ENCODE data around the gene PIWIL4.

The PIWIL4 gene

DNA sequence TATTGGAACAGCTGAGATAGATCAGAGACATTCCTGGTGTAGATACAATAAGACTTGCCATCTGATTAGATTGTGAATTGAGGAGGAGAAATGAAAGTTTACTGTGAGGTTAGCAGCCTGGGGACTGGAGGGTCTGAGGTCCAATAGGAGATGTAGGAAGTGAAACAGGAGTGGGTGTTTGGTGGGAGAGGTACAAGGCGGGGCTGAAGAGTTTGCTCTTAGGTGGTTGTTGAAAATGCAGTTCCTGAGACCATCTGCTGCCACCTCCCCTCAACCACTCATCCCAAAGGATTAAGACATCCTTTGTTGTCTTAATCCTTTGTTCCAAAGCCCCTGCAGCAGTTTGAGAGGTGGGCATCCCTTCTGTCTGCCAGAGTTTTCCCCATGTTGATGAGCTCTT is 14.8 kb downstream of the PIWIL4 start:
- Histone ChIP-seq H3K27me3 (ENCODE audit: insufficient read depth, low read length, poor library complexity) (no peaks in the 10 kb centered on the region), H3K9me3 (ENCODE audit: insufficient read depth, low read length, severe bottlenecking) (no peaks in the 10 kb centered on the region), H3K4me2 (ENCODE audit: insufficient read depth, low read length) (no peak overlapping the region), H3K4me1 (ENCODE audit: insufficient read depth, low read length) (no peaks in the 10 kb centered on the region), H4K20me1 (ENCODE audit: insufficient read depth, low read length) (no peaks in the 10 kb centered on the region), H3K9ac (ENCODE audit: low read depth, low read length) (no peak overlapping the region), H3K36me3 (ENCODE audit: insufficient read depth, low read length) (no peaks in the 10 kb centered on the region), H3K4me3 (ENCODE audit: low read depth in 1 of 2, low read length in 2 of 2) (no peak overlapping the region), H3K27ac (ENCODE audit: low read length) (no peak overlapping the region), H2AFZ (ENCODE audit: low read depth, low read length) (no peak overlapping the region), H3K79me2 (ENCODE audit: insufficient read depth, low read length) (no peaks in the 10 kb centered on the region)
- DNase-seq: no peak
- ATAC-seq (ENCODE audit: insufficient read depth, low read depth): no peak
- no peak for TF ChIP-seq EZH2 (IDR thresholded peaks at IDR 0.05; ENCODE audit: borderline replicate concordance, low read depth, low read length, severe bottlenecking)
- TF ChIP-seq, protein P1, sequence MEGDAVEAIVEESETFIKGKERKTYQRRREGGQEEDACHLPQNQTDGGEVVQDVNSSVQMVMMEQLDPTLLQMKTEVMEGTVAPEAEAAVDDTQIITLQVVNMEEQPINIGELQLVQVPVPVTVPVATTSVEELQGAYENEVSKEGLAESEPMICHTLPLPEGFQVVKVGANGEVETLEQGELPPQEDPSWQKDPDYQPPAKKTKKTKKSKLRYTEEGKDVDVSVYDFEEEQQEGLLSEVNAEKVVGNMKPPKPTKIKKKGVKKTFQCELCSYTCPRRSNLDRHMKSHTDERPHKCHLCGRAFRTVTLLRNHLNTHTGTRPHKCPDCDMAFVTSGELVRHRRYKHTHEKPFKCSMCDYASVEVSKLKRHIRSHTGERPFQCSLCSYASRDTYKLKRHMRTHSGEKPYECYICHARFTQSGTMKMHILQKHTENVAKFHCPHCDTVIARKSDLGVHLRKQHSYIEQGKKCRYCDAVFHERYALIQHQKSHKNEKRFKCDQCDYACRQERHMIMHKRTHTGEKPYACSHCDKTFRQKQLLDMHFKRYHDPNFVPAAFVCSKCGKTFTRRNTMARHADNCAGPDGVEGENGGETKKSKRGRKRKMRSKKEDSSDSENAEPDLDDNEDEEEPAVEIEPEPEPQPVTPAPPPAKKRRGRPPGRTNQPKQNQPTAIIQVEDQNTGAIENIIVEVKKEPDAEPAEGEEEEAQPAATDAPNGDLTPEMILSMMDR (IDR thresholded peaks at IDR 0.05; ENCODE audit: borderline replicate concordance, extremely low read depth, low read length, poor library complexity, severe bottlenecking): no peak

DNA sequence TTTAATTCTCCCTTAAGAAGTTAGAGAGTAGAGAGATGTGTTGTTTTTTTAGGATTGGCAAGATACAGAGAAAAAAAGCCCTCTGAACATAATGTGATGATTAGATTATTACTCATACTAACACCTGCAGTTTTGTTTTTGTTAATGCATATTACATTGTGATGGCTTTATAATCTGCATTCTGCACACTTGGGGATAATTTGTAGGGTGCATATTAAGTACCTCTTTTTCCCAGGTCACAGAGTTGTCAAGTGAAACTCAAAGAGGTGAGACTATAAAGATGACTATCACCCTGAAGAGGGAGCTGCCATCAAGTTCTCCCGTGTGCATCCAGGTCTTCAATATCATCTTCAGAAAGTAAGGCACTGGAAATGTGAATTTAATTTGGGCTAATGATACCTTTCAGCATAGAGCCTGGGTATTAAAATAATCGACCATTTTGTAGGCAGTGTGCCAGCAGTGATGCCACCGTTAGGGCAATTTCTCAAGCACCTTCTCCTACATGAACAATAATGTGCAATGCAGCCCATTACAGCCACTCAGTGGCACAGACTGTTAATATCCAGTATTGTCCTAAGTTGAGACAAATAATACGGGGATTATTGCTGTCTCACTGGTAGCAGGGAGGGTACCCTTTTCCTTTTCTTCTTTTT is 16.2 kb downstream of the PIWIL4 start:
- Histone ChIP-seq H3K4me3 (ENCODE audit: low read depth in 1 of 2, low read length in 2 of 2) (no peak overlapping the region), H3K79me2 (ENCODE audit: insufficient read depth, low read length) (no peaks in the 10 kb centered on the region), H3K4me2 (ENCODE audit: insufficient read depth, low read length) (no peak overlapping the region), H3K9ac (ENCODE audit: low read depth, low read length) (no peak overlapping the region), H2AFZ (ENCODE audit: low read depth, low read length) (no peak overlapping the region), H3K9me3 (ENCODE audit: insufficient read depth, low read length, severe bottlenecking) (no peaks in the 10 kb centered on the region), H3K36me3 (ENCODE audit: insufficient read depth, low read length) (no peaks in the 10 kb centered on the region), H4K20me1 (ENCODE audit: insufficient read depth, low read length) (no peaks in the 10 kb centered on the region), H3K27me3 (ENCODE audit: insufficient read depth, low read length, poor library complexity) (no peaks in the 10 kb centered on the region), H3K27ac (ENCODE audit: low read length) (no peak overlapping the region), H3K4me1 (ENCODE audit: insufficient read depth, low read length) (no peaks in the 10 kb centered on the region)
- ATAC-seq (ENCODE audit: insufficient read depth, low read depth) (no peak), DNase-seq (no peak)
- TF ChIP-seq EZH2 (IDR thresholded peaks at IDR 0.05; ENCODE audit: borderline replicate concordance, low read depth, low read length, severe bottlenecking): no peak
- TF ChIP-seq, protein P1 (IDR thresholded peaks at IDR 0.05; ENCODE audit: borderline replicate concordance, extremely low read depth, low read length, poor library complexity, severe bottlenecking): no peak

DNA sequence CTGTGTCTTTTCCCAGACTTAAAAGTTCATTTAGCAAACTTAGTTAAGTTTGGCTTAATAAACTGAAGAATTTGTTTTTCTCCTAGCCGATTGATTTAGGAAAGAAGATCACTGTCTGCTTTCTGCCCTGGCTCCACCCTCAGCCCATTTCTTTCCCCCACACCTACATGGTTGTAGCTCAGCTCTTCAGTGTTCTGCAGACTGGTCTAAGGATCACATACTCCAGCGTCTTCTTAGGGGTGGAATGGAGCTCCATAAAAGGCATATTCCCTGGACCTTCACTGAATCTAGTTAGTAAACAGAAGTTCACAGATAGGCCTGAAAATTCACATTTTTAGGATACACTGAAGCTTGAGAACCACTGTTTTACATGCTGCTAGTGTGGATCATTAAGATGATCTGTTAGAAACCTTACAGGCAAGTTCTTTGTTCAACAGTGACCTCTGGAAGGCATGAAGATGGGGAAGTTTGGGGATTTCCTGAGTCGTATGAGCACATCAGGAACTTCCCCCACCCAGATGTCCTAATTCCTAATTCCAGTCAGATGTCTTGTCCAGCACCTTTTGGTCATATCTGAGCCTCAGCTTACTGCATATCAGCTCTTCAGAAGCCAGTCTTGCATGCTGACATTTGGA is 16.8 kb downstream of the PIWIL4 start:
- no peaks in the 10 kb centered on the region for H3K27me3 ChIP-seq (ENCODE audit: insufficient read depth, low read length, poor library complexity)
- no peak overlapping the region for H2AFZ ChIP-seq (ENCODE audit: low read depth, low read length)
- ATAC-seq (ENCODE audit: insufficient read depth, low read depth) (no peak), DNase-seq (no peak)
- TF ChIP-seq, protein P1 (IDR thresholded peaks at IDR 0.05; ENCODE audit: borderline replicate concordance, extremely low read depth, low read length, poor library complexity, severe bottlenecking): no peak
- no peak for TF ChIP-seq EZH2 (IDR thresholded peaks at IDR 0.05; ENCODE audit: borderline replicate concordance, low read depth, low read length, severe bottlenecking)
- no peaks in the 10 kb centered on the region for H3K4me1 ChIP-seq (ENCODE audit: insufficient read depth, low read length)
- H3K4me3 ChIP-seq (ENCODE audit: low read depth in 1 of 2, low read length in 2 of 2): no peak overlapping the region
- H3K27ac ChIP-seq (ENCODE audit: low read length): no peak overlapping the region
- H3K9ac ChIP-seq (ENCODE audit: low read depth, low read length): no peak overlapping the region
- H3K4me2 ChIP-seq (ENCODE audit: insufficient read depth, low read length): no peak overlapping the region
- H4K20me1 ChIP-seq (ENCODE audit: insufficient read depth, low read length): no peaks in the 10 kb centered on the region
- no peaks in the 10 kb centered on the region for H3K9me3 ChIP-seq (ENCODE audit: insufficient read depth, low read length, severe bottlenecking)
- H3K36me3 ChIP-seq (ENCODE audit: insufficient read depth, low read length): no peaks in the 10 kb centered on the region
- H3K79me2 ChIP-seq (ENCODE audit: insufficient read depth, low read length): no peaks in the 10 kb centered on the region
